Tongue (tissue), 2 donors: ENCODE results near the gene METRN. TPM values are rescaled to one million over a fixed set of nuclear protein-coding genes. Genes with fewer than 3 reads are reported as not detected.

Source experiments
- DNase-seq: peaks from one replicate; pipeline ENCODE4 v3.0.0-alpha.2; 2015
- total RNA-seq: library from RNA; depleted of rRNA; stranded (reverse); fragments of >200 nt; gene quantifications from one replicate; pipeline ENCODE4 v1.2.3, GENCODE V29; 2014

METRN gene
- total RNA-seq = 37.7 TPM

DNA sequence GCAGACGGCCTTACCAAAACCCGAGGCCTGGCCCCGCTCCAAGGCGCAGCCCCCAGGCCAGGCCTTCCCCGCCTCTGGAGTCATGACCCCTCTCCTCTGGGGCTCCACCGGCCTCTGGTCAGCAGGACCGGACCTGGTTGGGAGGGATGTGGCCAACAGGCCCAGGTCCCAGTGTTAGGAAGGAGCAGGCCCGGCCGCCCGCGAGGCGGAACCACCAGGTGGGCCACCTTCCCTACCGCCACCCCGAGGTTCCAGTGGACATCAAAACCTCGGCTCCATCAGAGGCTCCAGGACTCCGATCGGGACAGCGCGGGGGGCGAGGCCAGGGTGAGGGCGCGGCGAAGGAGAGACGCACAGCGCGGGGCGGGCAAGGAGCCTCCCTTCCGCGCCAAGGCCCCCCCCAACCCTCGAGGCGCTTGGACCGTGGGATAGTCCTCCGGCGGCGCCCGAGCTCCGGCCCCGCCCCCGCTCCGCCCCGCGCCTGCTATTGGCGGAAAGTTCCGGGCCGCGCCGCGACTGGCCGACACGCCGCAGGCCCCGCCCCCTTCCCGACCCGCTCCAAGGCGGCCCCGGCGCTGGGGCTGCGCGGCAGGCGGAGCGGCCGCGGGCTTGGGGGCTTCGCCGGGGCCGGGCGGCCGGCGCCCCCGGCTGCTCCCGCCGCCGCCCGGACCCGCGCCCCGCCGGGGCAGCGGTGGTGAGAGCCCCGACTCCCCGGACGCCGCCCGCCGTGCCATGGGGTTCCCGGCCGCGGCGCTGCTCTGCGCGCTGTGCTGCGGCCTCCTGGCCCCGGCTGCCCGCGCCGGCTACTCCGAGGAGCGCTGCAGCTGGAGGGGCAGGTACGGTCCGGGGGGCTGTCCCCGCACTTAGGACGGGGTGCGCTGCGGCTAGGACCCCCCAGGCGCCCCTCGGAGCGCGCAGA lies at the start of gene METRN:
Gene METRN (plus strand): TSS at position 561 of the 919 bp plus-strand sequence. CDS start 172 bp downstream, at position 733.
- peak; percentile 94 for DNase-seq

DNA sequence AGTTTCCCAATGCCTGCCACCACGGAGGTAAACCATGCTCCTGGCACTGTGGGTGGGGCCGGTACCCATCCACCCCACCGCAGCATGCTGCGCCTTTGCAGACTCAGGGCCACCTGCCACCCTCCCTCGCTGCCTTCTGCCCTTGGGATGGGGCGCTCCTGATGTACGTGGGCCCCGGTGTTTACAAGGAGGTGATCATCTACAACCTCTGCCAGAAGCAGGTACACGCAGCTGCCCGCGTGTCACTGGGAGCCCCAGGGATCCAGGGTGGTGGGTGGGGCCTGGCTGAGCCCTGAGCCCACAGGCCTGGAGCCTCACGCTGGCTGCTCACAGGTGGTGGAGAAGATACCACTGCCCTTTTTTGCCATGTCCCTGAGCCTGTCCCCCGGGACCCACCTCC lies 48.3 kb upstream of the METRN start:
- no peak for DNase-seq

DNA sequence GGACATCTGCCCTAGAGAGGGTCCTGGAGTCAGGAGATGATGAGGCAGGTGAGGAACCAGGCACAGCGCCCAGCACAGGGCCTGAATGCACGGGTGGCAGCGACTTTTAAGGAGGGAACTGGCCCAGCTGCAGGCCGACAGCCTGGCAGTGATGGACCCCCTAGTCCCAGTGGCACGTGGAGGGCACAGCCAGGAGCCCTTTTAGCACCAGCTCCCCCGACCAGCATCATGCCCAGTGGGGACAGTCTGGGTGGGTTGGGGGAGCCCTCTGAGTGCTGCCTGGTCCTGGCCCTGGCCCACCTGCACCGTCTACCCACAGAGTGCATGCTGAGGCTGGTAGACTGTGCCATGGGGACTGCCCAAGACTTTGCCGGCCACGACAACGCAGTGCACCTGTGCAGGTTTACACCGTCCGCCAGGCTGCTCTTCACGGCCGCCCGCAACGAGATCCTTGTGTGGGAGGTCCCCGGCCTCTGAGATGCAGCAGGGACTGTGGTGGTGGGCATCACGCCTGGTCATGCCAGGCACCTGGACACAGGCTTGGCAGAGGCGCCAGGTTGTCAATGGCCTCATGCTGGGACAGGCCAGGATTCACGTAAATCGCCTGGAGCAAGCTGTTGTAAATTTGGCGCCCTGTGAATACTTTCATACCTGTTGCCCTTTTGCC lies 47.7 kb upstream of the METRN start:
- DNase-seq = no peak

DNA sequence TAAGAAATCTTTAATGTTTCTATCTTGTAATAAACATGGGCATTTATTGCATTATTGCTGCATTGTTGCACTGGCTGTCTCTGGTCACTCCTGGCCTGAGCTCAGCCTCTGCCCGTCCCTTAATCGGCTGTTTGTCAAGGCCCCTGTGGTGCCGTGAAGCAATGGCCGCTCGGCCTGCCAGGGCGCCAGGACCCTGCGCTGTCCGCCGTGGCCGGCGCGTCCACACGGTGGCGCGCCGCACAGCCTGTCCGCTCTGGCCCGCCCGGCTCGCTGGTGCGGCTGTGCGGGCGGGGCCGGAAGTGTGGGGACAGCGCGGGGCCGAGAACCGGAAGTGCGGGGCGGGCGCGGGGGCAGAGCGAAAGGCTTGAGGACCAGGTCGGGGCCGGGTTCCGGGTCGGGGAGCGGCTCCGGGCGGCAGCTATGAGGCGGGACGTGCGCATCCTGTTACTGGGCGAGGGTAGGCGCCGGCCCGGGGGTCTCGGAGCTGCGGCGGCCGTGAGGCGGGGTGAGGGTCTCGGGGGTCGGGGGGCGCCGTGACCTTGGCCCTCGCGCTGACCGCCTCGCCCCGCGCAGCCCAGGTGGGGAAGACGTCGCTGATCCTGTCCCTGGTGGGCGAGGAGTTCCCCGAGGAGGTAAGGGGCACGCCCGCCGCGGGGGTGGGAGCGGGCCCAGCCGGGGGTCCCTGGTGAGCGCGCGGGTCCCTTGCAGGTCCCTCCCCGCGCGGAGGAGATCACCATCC lies 47.0 kb upstream of the METRN start, which contains the start of gene RHOT2:
Gene RHOT2 (plus strand): TSS at position 353 of the 739 bp plus-strand sequence. CDS start 68 bp downstream, at position 421.
- peak; percentile 97 for DNase-seq

DNA sequence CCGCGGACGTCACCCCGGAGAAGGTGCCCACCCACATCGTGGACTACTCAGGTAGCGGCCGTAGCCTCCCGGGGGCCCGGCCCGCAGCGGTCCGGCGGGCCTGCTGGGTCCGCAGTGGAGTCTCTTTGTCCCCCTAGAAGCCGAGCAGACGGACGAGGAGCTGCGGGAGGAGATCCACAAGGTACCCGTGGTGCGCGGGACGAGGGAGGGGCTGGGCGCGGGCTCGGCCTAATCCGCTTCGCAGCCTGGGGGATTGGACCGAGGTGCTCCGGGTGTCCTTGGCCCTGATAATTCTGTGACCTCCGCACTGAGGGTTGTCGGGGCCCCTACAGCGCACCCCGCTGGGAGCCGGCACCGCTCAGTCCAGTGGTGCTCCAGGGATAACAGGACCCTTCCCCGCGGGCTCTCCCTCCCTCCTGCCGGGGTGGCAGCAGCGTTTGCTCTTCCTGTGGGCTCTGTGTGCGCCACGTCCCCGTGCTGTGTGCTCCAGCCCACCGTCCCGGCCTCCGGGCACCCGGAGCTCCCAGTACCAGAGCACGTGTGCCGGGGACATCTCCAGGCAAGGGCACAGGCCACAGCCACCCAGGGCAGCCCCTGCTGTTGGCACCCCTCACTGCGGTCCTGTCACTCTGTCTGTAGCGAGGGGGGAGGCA lies 46.3 kb upstream of the METRN start:
- no peak for DNase-seq

DNA sequence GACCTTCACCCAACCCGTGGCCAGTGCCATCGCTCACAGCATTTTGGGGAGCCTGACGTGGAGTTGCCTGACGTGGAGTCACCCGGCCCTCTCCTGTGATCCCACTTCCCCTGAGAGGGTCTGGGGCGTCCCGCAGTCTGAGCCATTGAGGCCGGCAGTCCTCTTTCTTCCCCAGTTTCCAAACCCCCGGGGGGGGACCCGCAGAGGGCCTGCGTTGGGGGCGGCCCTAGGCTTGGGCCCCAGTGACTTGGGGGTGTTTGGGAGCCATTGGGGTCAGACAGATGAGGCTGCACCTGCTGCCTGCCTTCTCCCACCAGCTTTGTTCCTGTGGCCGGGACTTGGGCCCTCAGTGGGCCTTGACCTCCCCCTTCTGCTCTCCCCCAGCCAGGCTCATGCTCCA lies 45.3 kb upstream of the METRN start:
- no peak for DNase-seq

GRCh38 chr16:670485-671352 lies 44.2 kb upstream of the METRN start:
- no peak for DNase-seq

- DNase-seq = no peak
Measured at GRCh38 chr16:671353-672131, 43.4 kb upstream of the METRN start.

- DNase-seq = no peak
Measured at GRCh38 chr16:672371-672770, 42.5 kb upstream of the METRN start.

- DNase-seq = no peak
Measured at GRCh38 chr16:672851-673250, 42.1 kb upstream of the METRN start.

DNA sequence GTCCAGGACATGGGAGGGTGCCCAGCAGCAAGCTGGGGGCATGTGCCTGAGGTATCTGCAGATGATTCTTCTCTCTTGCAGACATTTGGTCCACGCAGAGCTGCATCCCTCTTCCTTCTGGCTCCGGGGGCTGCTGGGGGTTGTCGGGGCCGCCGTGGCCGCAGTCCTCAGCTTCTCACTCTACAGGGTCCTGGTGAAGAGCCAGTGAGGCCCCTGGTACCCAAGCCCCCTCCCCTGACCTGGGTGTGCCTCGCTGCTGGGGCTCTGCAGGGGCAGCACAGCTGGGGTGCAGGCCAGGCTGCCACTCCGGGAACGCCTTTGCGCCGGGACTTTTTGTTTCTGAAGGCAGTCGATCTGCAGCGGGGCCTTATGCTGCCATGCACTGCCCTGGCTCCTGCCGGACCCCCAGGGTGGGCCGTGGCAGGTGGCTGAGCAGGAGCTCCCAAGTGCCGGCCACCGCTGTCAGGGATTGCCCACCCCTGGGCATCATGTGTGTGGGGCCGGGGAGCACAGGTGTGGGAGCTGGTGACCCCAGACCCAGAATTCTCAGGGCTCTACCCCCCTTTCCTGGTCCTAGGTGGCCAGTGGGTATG lies 41.4 kb upstream of the METRN start:
- DNase-seq = no peak

DNA sequence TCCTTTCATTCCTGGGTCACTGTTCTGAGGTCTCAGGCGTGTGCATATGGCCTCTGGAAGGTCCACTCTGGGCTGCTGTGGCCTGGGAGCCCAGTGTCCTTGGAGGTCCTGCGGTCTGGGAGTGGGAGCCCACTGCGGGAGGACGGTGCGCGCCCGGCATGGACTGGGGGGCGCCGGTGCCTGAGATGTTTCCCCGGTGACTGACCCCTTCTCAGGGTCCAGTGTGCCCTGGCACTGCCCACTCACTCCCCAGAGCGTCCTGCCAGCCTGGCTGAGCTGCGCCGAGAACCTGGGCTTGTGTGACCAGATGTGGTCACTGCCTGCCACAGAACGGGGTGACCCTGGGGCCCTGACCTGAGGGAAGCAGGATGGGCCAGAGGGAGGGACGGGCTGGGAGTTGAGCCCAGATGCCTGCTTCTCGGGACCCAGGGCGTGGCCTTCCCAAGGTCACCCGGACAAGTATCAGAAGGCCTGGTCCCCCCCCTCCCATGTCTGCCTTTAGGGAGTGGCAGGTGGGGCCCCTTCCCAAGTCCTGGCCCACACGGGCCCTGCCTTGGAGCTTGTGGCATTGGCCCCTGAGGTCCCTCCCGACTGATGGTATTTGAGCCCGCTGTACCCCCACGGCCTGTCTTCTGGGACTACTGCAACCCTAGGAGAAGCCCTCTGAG lies 40.6 kb upstream of the METRN start:
- DNase-seq = no peak

DNA sequence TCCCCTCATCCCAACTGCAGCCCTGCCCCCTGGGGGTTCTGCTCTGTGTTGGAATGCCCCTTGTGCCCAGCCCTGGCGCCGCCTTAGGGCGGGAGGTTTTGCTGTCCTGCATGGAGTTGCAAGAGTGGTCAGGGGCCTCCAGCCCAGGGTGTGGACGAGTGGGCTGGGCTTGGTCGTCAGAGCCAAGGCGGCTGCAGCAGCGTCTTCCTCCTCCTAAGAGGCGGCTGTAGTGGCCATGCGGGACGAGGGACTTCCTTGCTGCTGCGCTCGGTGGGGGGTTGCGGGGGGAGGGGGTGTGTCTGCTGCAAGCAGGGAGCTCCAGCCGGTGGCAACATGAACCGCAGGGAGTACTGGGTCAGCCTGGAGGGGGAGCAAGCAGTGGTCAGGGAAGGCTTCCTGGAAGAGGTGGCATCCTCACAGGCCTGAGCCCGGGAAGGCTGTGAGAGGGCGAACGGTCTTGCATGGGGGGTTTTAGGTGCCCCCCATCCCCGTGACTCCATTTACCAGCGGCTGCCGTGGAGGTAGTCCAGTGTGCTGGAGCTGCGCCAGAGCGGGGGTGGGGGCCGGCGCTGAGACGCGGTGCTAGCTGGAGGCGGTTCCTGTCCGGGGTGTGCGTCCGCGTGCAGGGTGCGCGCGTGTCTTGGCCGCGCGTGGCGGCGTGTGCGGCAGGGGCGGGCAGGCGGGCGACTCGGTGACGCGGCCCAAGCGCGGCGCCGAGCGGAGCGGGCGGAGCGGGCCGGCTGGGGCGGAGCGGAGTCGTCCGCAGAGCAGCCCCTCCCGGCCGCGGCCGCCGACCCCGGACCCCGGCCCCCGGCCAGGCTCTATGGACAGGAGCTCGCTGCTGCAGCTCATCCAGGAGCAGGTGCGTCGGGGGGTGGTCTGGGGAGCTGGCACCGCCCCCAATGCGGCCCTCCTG lies 39.7 kb upstream of the METRN start, which contains the start of gene RHBDL1:
Gene RHBDL1 (plus strand): TSS at position 704 of the 916 bp plus-strand sequence. CDS start 120 bp downstream, at position 824.
- DNase-seq = no peak

GRCh38 chr16:675884-676564 lies 38.9 kb upstream of the METRN start:
- DNase-seq = no peak

- DNase-seq = no peak
Measured at GRCh38 chr16:676565-676902, 38.4 kb upstream of the METRN start.

- peak; percentile 68 for DNase-seq
Measured at GRCh38 chr16:676913-677312, 38.0 kb upstream of the METRN start.
